Hepatocyte (in vitro differentiated cells): Measurements from ENCODE around the gene RC3H1.

Experiments used
- EZH2 ChIP-seq: fragments of 200-600 bp; sonication (generic); IDR thresholded peaks from 2 replicates; pipeline ENCODE4 v1.6.1; 2016; ENCODE audit warnings: antibody characterized with exemption, mild to moderate bottlenecking, borderline replicate concordance
- TF ChIP-seq, protein P1 (sequence below): fragments of 200-600 bp; sonication (generic); IDR thresholded peaks from 2 replicates; pipeline ENCODE4 v1.5.1; 2016; ENCODE audit warnings: antibody characterized with exemption, mild to moderate bottlenecking; ENCODE audit not compliant: poor library complexity

GRCh38 chr1:174018565-174018964 lies 3.6 kb downstream of the RC3H1 start:
- TF ChIP-seq, protein P1, sequence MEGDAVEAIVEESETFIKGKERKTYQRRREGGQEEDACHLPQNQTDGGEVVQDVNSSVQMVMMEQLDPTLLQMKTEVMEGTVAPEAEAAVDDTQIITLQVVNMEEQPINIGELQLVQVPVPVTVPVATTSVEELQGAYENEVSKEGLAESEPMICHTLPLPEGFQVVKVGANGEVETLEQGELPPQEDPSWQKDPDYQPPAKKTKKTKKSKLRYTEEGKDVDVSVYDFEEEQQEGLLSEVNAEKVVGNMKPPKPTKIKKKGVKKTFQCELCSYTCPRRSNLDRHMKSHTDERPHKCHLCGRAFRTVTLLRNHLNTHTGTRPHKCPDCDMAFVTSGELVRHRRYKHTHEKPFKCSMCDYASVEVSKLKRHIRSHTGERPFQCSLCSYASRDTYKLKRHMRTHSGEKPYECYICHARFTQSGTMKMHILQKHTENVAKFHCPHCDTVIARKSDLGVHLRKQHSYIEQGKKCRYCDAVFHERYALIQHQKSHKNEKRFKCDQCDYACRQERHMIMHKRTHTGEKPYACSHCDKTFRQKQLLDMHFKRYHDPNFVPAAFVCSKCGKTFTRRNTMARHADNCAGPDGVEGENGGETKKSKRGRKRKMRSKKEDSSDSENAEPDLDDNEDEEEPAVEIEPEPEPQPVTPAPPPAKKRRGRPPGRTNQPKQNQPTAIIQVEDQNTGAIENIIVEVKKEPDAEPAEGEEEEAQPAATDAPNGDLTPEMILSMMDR: no peak
- no peak for TF ChIP-seq EZH2
